H9 (cell line): ENCODE measurements around the gene ECE2. TPM values are rescaled to one million over a fixed set of nuclear protein-coding genes. Genes with fewer than 3 reads are reported as not detected.

Experiments used
- DNase-seq: peaks from one replicate; pipeline ENCODE4 v3.0.0-alpha.2; 2017
- H2AFZ ChIP-seq: one replicate; pipeline ENCODE4 v1.6.1; 2013; ENCODE audit warnings: mild to moderate bottlenecking, low read length, control low read depth, moderate library complexity
- H2AK5ac ChIP-seq: 2 replicates; pipeline ENCODE4 v1.6.1; 2013; ENCODE audit warnings: low read length, control low read depth, mixed read lengths; ENCODE audit not compliant: insufficient read length
- H2BK120ac ChIP-seq: one replicate; pipeline ENCODE4 v1.6.1; 2013; ENCODE audit warnings: low read depth, mild to moderate bottlenecking, low read length, control low read depth, inconsistent platforms; ENCODE audit not compliant: poor library complexity, severe bottlenecking
- H2BK12ac ChIP-seq: 2 replicates; pipeline ENCODE4 v1.6.1; 2013; ENCODE audit warnings: low read length, control low read depth, mixed read lengths, low read depth; ENCODE audit not compliant: insufficient read length
- H2BK15ac ChIP-seq: 2 replicates; pipeline ENCODE4 v1.6.1; 2013; ENCODE audit warnings: low read depth, low read length, control low read depth
- H2BK20ac ChIP-seq: one replicate; pipeline ENCODE4 v1.6.1; 2013; ENCODE audit warnings: low read depth, mild to moderate bottlenecking, low read length, control low read depth, inconsistent platforms; ENCODE audit not compliant: poor library complexity, severe bottlenecking
- H2BK5ac ChIP-seq: 2 replicates; pipeline ENCODE4 v1.6.1; 2013; ENCODE audit warnings: low read length, control low read depth, mixed read lengths; ENCODE audit not compliant: insufficient read length
- H3K14ac ChIP-seq: 2 replicates; pipeline ENCODE4 v1.6.1; 2013; ENCODE audit warnings: low read length, control low read depth; ENCODE audit not compliant: insufficient read depth
- H3K18ac ChIP-seq: 2 replicates; pipeline ENCODE4 v1.6.1; 2013; ENCODE audit warnings: low read depth, mild to moderate bottlenecking, mixed read lengths, low read length, control low read depth; ENCODE audit not compliant: insufficient read length
- H3K23ac ChIP-seq: 2 replicates; pipeline ENCODE4 v1.6.1; 2013; ENCODE audit warnings: low read length, control low read depth, mixed read lengths, low read depth; ENCODE audit not compliant: insufficient read length
- H3K23me2 ChIP-seq: 2 replicates; pipeline ENCODE4 v1.6.1; 2013; ENCODE audit warnings: low read depth, mild to moderate bottlenecking, mixed read lengths, low read length, control low read depth; ENCODE audit not compliant: insufficient read length, poor library complexity, severe bottlenecking
- H3K27ac ChIP-seq: 2 replicates; pipeline ENCODE4 v1.5.1; 2013; ENCODE audit warnings: low read length, control low read depth, mixed read lengths, low read depth; ENCODE audit not compliant: insufficient read length
- H3K27me3 ChIP-seq: 2 replicates; pipeline ENCODE4 v1.6.1; 2013; ENCODE audit warnings: low read length, control low read depth, inconsistent platforms; ENCODE audit not compliant: insufficient read depth
- H3K4ac ChIP-seq: 2 replicates; pipeline ENCODE4 v1.6.1; 2013; ENCODE audit warnings: low read depth, mild to moderate bottlenecking, control low read depth, inconsistent platforms, low read length, moderate library complexity
- H3K4me1 ChIP-seq: 2 replicates; pipeline ENCODE4 v1.6.1; 2013; ENCODE audit warnings: low read length, control low read depth, inconsistent platforms; ENCODE audit not compliant: insufficient read depth
- H3K4me2 ChIP-seq: 2 replicates; pipeline ENCODE4 v1.6.1; 2013; ENCODE audit warnings: low read length, control low read depth, mixed read lengths; ENCODE audit not compliant: insufficient read length, insufficient read depth
- H3K56ac ChIP-seq: 2 replicates; pipeline ENCODE4 v1.6.1; 2013; ENCODE audit warnings: low read depth, mild to moderate bottlenecking, mixed read lengths, low read length, control low read depth; ENCODE audit not compliant: insufficient read length
- H3K79me1 ChIP-seq: 2 replicates; pipeline ENCODE4 v1.6.1; 2013; ENCODE audit warnings: low read depth, mild to moderate bottlenecking, moderate library complexity, low read length, control low read depth, inconsistent platforms; ENCODE audit not compliant: insufficient read depth, poor library complexity, severe bottlenecking
- H3K79me2 ChIP-seq: 2 replicates; pipeline ENCODE4 v1.6.1; 2013; ENCODE audit warnings: low read length, control low read depth, inconsistent platforms; ENCODE audit not compliant: insufficient read depth
- H3K9ac ChIP-seq: 2 replicates; pipeline ENCODE4 v1.6.1; 2013; ENCODE audit warnings: low read length, control low read depth, mixed read lengths; ENCODE audit not compliant: insufficient read length; ENCODE audit errors: extremely low read depth
- H3K9me3 ChIP-seq: one replicate; pipeline ENCODE4 v1.6.1; 2013; ENCODE audit warnings: low read depth, low read length, inconsistent platforms; ENCODE audit not compliant: control insufficient read depth
- H3T11ph ChIP-seq: one replicate; pipeline ENCODE4 v1.6.1; 2013; ENCODE audit warnings: mild to moderate bottlenecking, low read length, control low read depth, inconsistent platforms
- H4K20me1 ChIP-seq: one replicate; pipeline ENCODE4 v1.6.1; 2013; ENCODE audit not compliant: control insufficient read depth, insufficient read length, insufficient read depth
- H4K5ac ChIP-seq: 2 replicates; pipeline ENCODE4 v1.6.1; 2013; ENCODE audit warnings: low read depth, mild to moderate bottlenecking, mixed read lengths, low read length, control low read depth; ENCODE audit not compliant: insufficient read length
- H4K8ac ChIP-seq: replicated peaks from 2 replicates; pipeline ENCODE4 v1.6.1; 2013; ENCODE audit warnings: low read length, control low read depth, mixed read lengths, low read depth; ENCODE audit not compliant: insufficient read length
- H4K91ac ChIP-seq: 2 replicates; pipeline ENCODE4 v1.6.1; 2013; ENCODE audit warnings: low read depth, mild to moderate bottlenecking, moderate library complexity, mixed read lengths, low read length, control low read depth; ENCODE audit not compliant: insufficient read length
- H3K27ac Mint-ChIP-seq, 3 experiments: 2 replicates in 2 of 3; 3 replicates in 1 of 3; pipeline ENCODE4 v1.8.0; 2020 to 2021; ENCODE audit warnings: mixed read lengths in 3 of 3, mild to moderate bottlenecking in 1 of 3, moderate library complexity in 1 of 3
- H3K27me3 Mint-ChIP-seq: 2 replicates; pipeline ENCODE4 v1.8.0; 2021; ENCODE audit warnings: low read depth, mild to moderate bottlenecking, moderate library complexity, mixed read lengths
- H3K36me3 Mint-ChIP-seq, 3 experiments: 2 replicates in 2 of 3; 3 replicates in 1 of 3; pipeline ENCODE4 v1.8.0; 2020 to 2021; ENCODE audit warnings: low read depth in 3 of 3, mixed read lengths in 3 of 3; ENCODE audit not compliant: insufficient read depth in 1 of 3
- H3K4me1 Mint-ChIP-seq, 2 experiments: 2 replicates each; pipeline ENCODE4 v1.8.0; 2020; ENCODE audit warnings: mixed read lengths in 2 of 2
- H3K4me3 Mint-ChIP-seq, 2 experiments: 2 replicates in 1 of 2; 3 replicates in 1 of 2; pipeline ENCODE4 v1.8.0; 2020 to 2021; ENCODE audit warnings: mild to moderate bottlenecking in 2 of 2, mixed read lengths in 2 of 2, moderate library complexity in 1 of 2
- H3K9me3 Mint-ChIP-seq, 2 experiments: 2 replicates in 1 of 2; 3 replicates in 1 of 2; pipeline ENCODE4 v1.8.0; 2020; ENCODE audit warnings: mild to moderate bottlenecking in 2 of 2, mixed read lengths in 2 of 2, moderate library complexity in 1 of 2
- WGBS: extraction: QIAGEN DNeasy Blood & Tissue Kit; methylation state at CpG from one replicate; pipeline ENCODE4 v1.1.7; 2013; ENCODE audit warnings: missing lambda C conversion rate, low lambda C conversion rate, mixed read lengths; ENCODE audit not compliant: insufficient read length; ENCODE audit errors: extremely low coverage; 5-methylcytosine and 5-hydroxymethylcytosine counted together
- total RNA-seq: library from RNA; stranded (reverse); gene quantifications from 2 replicates; pipeline ENCODE4 v1.2.1, GENCODE V29; 2021
- TF ChIP-seq, protein P1 (sequence below): fragments of 200-600 bp; sonication (generic); conservative IDR thresholded peaks from 3 replicates; pipeline ENCODE4 v1.8.0; 2021; ENCODE audit warnings: antibody characterized with exemption, mild to moderate bottlenecking

Gene ECE2
- total RNA-seq, 1 experiment from 2014 or later, result not detected

- Histone ChIP-seq H4K8ac (no peak overlapping the region), H2BK15ac (no peak overlapping the region), H2BK20ac (no peak overlapping the region), H4K91ac (no peak overlapping the region), H3K56ac (no peak overlapping the region), H4K5ac (no peak overlapping the region), H2BK120ac (no peak overlapping the region), H3K4me2 (peak overlapping the region; percentile 97), H3K23ac (no peak overlapping the region), H3K27ac (no peak overlapping the region), H2BK5ac (no peak overlapping the region), H3K14ac (peak overlapping the region; percentile 68), H2AK5ac (no peak overlapping the region), H3K4ac (no peak overlapping the region), H3K27me3 (no peaks in the 10 kb centered on the region), H3K4me1 (peaks cover 8% of the 10 kb centered on the region; the same call in 1 of the 2 replicates), H3K79me2 (peaks cover 42% of the 10 kb centered on the region), H3K9me3 (no peaks in the 10 kb centered on the region), H3K18ac (no peak overlapping the region), H2AFZ (no peak overlapping the region), H4K20me1 (no peaks in the 10 kb centered on the region), H3K79me1 (peaks cover 6% of the 10 kb centered on the region), H3K23me2 (peaks cover 10% of the 10 kb centered on the region), H3K9ac (peak overlapping the region; percentile 85), H2BK12ac (no peak overlapping the region), H3T11ph (no peak overlapping the region)
- WGBS, result no CpG with 5 or more reads among the region's 6 CpGs
- H3K4me3 Mint-ChIP-seq, result peak overlapping the region; percentile 87 to 93
- peaks cover 24 to 46% (median 33%) of the 10 kb centered on the region in 3 experiments; a peak in 6 of 7 replicates for H3K36me3 Mint-ChIP-seq
- H3K27me3 Mint-ChIP-seq, result no peaks in the 10 kb centered on the region
- DNase-seq, result no peak
- H3K27ac Mint-ChIP-seq, result peak overlapping the region in 2 of 3 experiments; percentile 55 to 96; a peak in 3 of 7 replicates
- TF ChIP-seq, protein P1, sequence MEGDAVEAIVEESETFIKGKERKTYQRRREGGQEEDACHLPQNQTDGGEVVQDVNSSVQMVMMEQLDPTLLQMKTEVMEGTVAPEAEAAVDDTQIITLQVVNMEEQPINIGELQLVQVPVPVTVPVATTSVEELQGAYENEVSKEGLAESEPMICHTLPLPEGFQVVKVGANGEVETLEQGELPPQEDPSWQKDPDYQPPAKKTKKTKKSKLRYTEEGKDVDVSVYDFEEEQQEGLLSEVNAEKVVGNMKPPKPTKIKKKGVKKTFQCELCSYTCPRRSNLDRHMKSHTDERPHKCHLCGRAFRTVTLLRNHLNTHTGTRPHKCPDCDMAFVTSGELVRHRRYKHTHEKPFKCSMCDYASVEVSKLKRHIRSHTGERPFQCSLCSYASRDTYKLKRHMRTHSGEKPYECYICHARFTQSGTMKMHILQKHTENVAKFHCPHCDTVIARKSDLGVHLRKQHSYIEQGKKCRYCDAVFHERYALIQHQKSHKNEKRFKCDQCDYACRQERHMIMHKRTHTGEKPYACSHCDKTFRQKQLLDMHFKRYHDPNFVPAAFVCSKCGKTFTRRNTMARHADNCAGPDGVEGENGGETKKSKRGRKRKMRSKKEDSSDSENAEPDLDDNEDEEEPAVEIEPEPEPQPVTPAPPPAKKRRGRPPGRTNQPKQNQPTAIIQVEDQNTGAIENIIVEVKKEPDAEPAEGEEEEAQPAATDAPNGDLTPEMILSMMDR, result no peak
- H3K9me3 Mint-ChIP-seq, result no peaks in the 10 kb centered on the region
- peaks cover 26 to 27% of the 10 kb centered on the region in 2 experiments for H3K4me1 Mint-ChIP-seq
These were observed 39.7 kb downstream of the ECE2 start for GRCh38 chr3:184315543-184315867.
